ENCODE measurements around the gene GPT2. TPM values are rescaled to one million over a fixed set of nuclear protein-coding genes. Genes with fewer than 3 reads are reported as not detected.

Gene GPT2
- total and polyA plus RNA-seq, 7 donors = 3.3 to 28.7 (median 14.8) TPM

- peaks cover 29 to 75% (median 52%) of the 10 kb centered on the region in 4 donors for H3K36me3 ChIP-seq
- no peaks in the 10 kb centered on the region for H3K27me3 ChIP-seq
- peaks cover 0 to 32% (median 27%) of the 10 kb centered on the region in 4 donors for H3K4me1 ChIP-seq
- TF ChIP-seq EP300 (IDR thresholded peaks at IDR 0.05) (no peak), POLR2AphosphoS5 (IDR thresholded peaks at IDR 0.05) (no peak), POLR2A (IDR thresholded peaks at IDR 0.05) (no peak)
- TF ChIP-seq, protein P1, sequence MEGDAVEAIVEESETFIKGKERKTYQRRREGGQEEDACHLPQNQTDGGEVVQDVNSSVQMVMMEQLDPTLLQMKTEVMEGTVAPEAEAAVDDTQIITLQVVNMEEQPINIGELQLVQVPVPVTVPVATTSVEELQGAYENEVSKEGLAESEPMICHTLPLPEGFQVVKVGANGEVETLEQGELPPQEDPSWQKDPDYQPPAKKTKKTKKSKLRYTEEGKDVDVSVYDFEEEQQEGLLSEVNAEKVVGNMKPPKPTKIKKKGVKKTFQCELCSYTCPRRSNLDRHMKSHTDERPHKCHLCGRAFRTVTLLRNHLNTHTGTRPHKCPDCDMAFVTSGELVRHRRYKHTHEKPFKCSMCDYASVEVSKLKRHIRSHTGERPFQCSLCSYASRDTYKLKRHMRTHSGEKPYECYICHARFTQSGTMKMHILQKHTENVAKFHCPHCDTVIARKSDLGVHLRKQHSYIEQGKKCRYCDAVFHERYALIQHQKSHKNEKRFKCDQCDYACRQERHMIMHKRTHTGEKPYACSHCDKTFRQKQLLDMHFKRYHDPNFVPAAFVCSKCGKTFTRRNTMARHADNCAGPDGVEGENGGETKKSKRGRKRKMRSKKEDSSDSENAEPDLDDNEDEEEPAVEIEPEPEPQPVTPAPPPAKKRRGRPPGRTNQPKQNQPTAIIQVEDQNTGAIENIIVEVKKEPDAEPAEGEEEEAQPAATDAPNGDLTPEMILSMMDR (IDR thresholded peaks at IDR 0.05) = no peak
- no peak overlapping the region for H3K4me3 ChIP-seq
- intact Hi-C loops (cut with DNase I) = no loop called here
- no peak overlapping the region for H3K27ac ChIP-seq
- no peak for DNase-seq
- H3K9me3 ChIP-seq = no peaks in the 10 kb centered on the region
- 93 to 97% methylated on average over 2 of the region's 2 CpGs for WGBS, 2 donors
Measured at GRCh38 chr16:46968063-46968435, 83.9 kb downstream of the GPT2 start.

- Histone ChIP-seq H3K4me3 (no peak overlapping the region), H3K27ac (no peak overlapping the region), H3K4me1 (peaks cover 0 to 40% (median 32%) of the 10 kb centered on the region in 4 donors), H3K36me3 (peaks cover 23 to 55% (median 33%) of the 10 kb centered on the region in 4 donors), H3K27me3 (no peaks in the 10 kb centered on the region), H3K9me3 (no peaks in the 10 kb centered on the region)
- 89 to 96% methylated on average over 2 of the region's 2 CpGs for WGBS, 2 donors
- intact Hi-C loops (cut with DNase I) = no loop called here
- DNase-seq = no peak
- TF ChIP-seq POLR2AphosphoS5 (IDR thresholded peaks at IDR 0.05) (no peak), EP300 (IDR thresholded peaks at IDR 0.05) (no peak), POLR2A (IDR thresholded peaks at IDR 0.05) (no peak)
- TF ChIP-seq, protein P1 (IDR thresholded peaks at IDR 0.05) = no peak
Measured at GRCh38 chr16:46970089-46970488, 85.9 kb downstream of the GPT2 start.

DNA sequence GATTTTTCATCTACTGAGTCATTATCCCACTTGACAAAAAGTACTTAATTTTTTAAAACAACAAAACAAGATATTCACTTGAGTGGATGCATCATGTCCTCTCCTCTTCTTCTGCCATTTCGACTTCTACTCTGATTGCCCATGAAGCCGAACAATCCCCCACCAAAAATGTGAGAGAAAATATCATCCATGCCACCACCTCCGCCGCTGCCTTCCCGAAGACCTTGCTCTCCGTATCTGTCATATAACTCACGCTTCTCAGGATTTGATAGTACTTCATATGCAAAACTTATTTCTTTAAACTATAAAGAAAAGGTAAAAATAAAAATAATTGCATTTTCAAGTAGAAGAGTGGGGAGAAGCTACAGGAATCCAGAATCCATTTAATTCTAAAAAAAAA lies 87.1 kb downstream of the GPT2 start:
- H3K9me3 ChIP-seq = no peaks in the 10 kb centered on the region
- H3K36me3 ChIP-seq = peaks cover 17 to 43% (median 22%) of the 10 kb centered on the region in 4 donors
- WGBS, 2 donors = 94 to 95% methylated on average over 7 of the region's 7 CpGs
- no peak for DNase-seq
- no peak overlapping the region for H3K27ac ChIP-seq
- peaks cover 0 to 40% (median 32%) of the 10 kb centered on the region in 4 donors for H3K4me1 ChIP-seq
- TF ChIP-seq POLR2AphosphoS5 (IDR thresholded peaks at IDR 0.05) (no peak), POLR2A (IDR thresholded peaks at IDR 0.05) (no peak), EP300 (IDR thresholded peaks at IDR 0.05) (no peak)
- intact Hi-C loops (cut with DNase I) = no loop called here
- no peak overlapping the region for H3K4me3 ChIP-seq
- H3K27me3 ChIP-seq = no peaks in the 10 kb centered on the region

GRCh38 chr16:46972429-46973206 lies 88.5 kb downstream of the GPT2 start:
- Histone ChIP-seq H3K27me3 (no peaks in the 10 kb centered on the region), H3K4me3 (peak overlapping the region; percentile 80 to 95 (median 90)), H3K36me3 (peaks cover 3 to 30% (median 9%) of the 10 kb centered on the region in 4 donors), H3K27ac (peak overlapping the region; percentile 95 to 99 (median 97)), H3K4me1 (peaks cover 0 to 40% (median 32%) of the 10 kb centered on the region in 4 donors), H3K9me3 (no peaks in the 10 kb centered on the region)
- 0 to 1% methylated on average over 48 of the region's 48 CpGs for WGBS, 2 donors
- peak; percentile 65 for DNase-seq
- TF ChIP-seq EP300 (IDR thresholded peaks at IDR 0.05) (no peak), POLR2A (IDR thresholded peaks at IDR 0.05) (no peak), POLR2AphosphoS5 (IDR thresholded peaks at IDR 0.05) (no peak)
- TF ChIP-seq, protein P1 (IDR thresholded peaks at IDR 0.05) = no peak
- intact Hi-C loops (cut with DNase I) = loop anchor here (2.0 kb wide), 3 partner anchors 64 to 284 kb away; partner anchors contain the start of genes C16orf87, ORC6 and VPS35
